ENCODE measurements around the gene OXCT1. TPM values are rescaled to one million over a fixed set of nuclear protein-coding genes. Genes with fewer than 3 reads are reported as not detected.
"Not testable (repeated sequence)": the region's sequence is repeated elsewhere in the genome, so short reads cannot be mapped to it uniquely, and the experiment has no call there.

The OXCT1 gene
- total RNA-seq, 1 donor from 2014 or later, result 44.6 TPM

DNA sequence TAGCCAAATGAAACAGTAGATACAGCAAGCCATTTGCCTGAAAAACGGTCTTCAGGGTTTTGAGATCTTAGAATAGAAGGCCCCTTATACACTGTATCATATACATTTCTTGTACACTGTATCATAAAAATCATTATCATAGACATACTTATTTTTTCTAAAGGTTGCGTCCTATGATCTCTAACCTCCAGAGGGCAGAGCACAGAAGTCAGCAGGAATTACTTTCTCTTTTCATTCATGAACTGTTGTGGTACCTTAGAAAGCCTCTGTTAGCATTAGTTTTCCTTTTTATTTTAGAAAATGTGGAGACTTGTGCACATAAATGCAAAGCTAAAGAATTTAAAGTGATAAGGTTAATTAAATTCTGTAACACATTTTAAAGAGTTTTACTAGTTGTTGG is 115.4 kb downstream of the OXCT1 start:
- Mint-ChIP-seq H3K27ac (ENCODE audit: unreplicated experiment) (no peak overlapping the region), H3K9me3 (ENCODE audit: low read depth) (no peaks in the 10 kb centered on the region), H3K4me3 (ENCODE audit: unreplicated experiment) (no peak overlapping the region), H3K4me1 (ENCODE audit: low read depth) (peaks cover 44% of the 10 kb centered on the region), H3K36me3 (ENCODE audit: low read depth) (peaks cover 15% of the 10 kb centered on the region), H3K27me3 (ENCODE audit: low read depth) (no peaks in the 10 kb centered on the region)
- TF ChIP-seq, protein P1, sequence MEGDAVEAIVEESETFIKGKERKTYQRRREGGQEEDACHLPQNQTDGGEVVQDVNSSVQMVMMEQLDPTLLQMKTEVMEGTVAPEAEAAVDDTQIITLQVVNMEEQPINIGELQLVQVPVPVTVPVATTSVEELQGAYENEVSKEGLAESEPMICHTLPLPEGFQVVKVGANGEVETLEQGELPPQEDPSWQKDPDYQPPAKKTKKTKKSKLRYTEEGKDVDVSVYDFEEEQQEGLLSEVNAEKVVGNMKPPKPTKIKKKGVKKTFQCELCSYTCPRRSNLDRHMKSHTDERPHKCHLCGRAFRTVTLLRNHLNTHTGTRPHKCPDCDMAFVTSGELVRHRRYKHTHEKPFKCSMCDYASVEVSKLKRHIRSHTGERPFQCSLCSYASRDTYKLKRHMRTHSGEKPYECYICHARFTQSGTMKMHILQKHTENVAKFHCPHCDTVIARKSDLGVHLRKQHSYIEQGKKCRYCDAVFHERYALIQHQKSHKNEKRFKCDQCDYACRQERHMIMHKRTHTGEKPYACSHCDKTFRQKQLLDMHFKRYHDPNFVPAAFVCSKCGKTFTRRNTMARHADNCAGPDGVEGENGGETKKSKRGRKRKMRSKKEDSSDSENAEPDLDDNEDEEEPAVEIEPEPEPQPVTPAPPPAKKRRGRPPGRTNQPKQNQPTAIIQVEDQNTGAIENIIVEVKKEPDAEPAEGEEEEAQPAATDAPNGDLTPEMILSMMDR (IDR thresholded peaks at IDR 0.05), result peak; percentile 38
- no peak for DNase-seq (ENCODE audit: low spot score)

DNA sequence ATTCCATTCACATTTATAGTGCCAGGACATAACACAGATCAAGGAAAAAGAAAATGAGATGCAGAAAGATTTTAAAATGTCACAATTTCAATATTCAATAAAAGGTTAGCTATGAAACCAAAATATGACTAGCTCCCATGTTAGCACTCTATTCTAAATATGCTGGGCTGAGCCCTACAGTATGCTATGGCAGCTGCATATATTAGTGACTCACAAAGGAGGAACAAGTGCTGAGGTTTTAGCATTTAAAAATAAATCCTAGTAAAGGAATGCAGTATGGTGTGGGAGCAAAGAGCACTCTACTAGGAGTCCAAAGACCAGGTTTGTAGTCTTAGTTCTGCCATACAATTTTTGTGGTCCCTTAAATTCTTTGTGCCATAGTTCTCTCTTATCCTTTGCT is 118.4 kb downstream of the OXCT1 start:
- H3K27me3 Mint-ChIP-seq (ENCODE audit: low read depth), result no peaks in the 10 kb centered on the region
- peaks cover 6% of the 10 kb centered on the region for H3K36me3 Mint-ChIP-seq (ENCODE audit: low read depth)
- TF ChIP-seq, protein P1 (IDR thresholded peaks at IDR 0.05), result no peak
- no peak overlapping the region for H3K4me3 Mint-ChIP-seq (ENCODE audit: unreplicated experiment)
- no peaks in the 10 kb centered on the region for H3K9me3 Mint-ChIP-seq (ENCODE audit: low read depth)
- DNase-seq (ENCODE audit: low spot score), result no peak
- no peak overlapping the region for H3K27ac Mint-ChIP-seq (ENCODE audit: unreplicated experiment)
- peaks cover 42% of the 10 kb centered on the region for H3K4me1 Mint-ChIP-seq (ENCODE audit: low read depth)

DNA sequence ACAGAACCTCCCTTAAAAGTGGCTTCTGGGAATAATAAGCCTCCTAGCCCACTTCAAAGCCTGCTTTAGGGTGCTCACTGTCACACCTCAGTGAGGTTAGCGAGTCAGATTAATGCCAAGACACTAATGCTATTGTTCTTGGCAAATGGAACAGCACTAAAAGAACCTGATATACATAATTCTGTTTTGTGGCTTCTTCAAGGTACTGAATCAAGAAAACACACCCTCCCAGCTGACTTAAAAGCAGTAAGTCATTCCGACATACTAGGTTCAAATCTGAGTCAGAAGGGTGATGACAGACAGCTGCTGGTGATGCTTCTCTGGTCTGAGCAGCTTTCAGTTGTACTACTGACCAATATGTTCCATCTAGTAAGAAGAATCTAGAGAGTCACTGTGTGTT is 121.6 kb downstream of the OXCT1 start:
- TF ChIP-seq, protein P1 (IDR thresholded peaks at IDR 0.05), result no peak
- H3K27ac Mint-ChIP-seq (ENCODE audit: unreplicated experiment), result peak overlapping the region; percentile 14
- H3K9me3 Mint-ChIP-seq (ENCODE audit: low read depth), result no peaks in the 10 kb centered on the region
- H3K27me3 Mint-ChIP-seq (ENCODE audit: low read depth), result no peaks in the 10 kb centered on the region
- H3K4me1 Mint-ChIP-seq (ENCODE audit: low read depth), result peaks cover 25% of the 10 kb centered on the region
- no peak for DNase-seq (ENCODE audit: low spot score)
- no peak overlapping the region for H3K4me3 Mint-ChIP-seq (ENCODE audit: unreplicated experiment)
- H3K36me3 Mint-ChIP-seq (ENCODE audit: low read depth), result peaks cover 11% of the 10 kb centered on the region

DNA sequence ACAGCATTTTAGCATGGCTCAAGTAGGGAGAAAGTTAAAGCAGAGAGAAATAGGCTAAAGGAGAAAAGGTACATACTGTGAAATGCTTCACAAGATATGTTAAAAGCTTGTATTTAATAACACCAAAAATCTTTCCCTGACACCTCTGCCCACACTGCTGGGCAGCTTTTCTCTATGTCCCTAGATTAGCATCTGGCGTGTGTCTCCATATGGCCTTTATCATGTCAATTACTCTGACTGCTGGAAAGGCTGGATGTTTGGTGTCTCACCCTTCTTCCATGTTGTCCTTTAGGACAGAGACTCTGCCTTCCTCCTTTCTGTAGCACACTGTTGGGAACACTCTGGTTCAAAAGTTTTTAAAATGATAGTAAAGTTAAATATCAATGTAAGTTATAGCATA is 122.5 kb downstream of the OXCT1 start:
- Mint-ChIP-seq H3K4me1 (ENCODE audit: low read depth) (peaks cover 16% of the 10 kb centered on the region), H3K27me3 (ENCODE audit: low read depth) (no peaks in the 10 kb centered on the region), H3K27ac (ENCODE audit: unreplicated experiment) (no peak overlapping the region), H3K36me3 (ENCODE audit: low read depth) (peaks cover 9% of the 10 kb centered on the region), H3K4me3 (ENCODE audit: unreplicated experiment) (no peak overlapping the region), H3K9me3 (ENCODE audit: low read depth) (no peaks in the 10 kb centered on the region)
- DNase-seq (ENCODE audit: low spot score), result no peak
- TF ChIP-seq, protein P1 (IDR thresholded peaks at IDR 0.05), result no peak

DNA sequence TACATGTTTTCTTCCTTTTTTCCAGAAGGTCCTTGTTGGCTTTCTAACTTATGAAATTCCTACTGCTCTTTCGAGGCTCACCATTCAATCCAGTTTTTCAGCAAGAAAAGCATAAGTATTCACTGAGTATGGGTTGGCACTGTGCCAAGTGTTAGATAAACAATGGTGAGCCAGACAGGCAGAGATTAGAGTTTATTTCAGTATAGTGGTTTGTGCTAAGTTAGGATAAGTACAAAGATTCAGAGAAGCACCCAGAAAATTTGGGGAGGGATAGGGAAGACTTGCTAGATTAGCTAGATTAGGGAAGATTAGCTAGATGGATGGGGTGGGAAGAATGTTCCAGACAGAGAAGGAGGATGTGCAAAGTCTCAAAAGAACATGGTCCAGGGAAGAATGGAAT is 122.9 kb downstream of the OXCT1 start:
- peaks cover 13% of the 10 kb centered on the region for H3K4me1 Mint-ChIP-seq (ENCODE audit: low read depth)
- no peak overlapping the region for H3K4me3 Mint-ChIP-seq (ENCODE audit: unreplicated experiment)
- no peaks in the 10 kb centered on the region for H3K9me3 Mint-ChIP-seq (ENCODE audit: low read depth)
- TF ChIP-seq, protein P1 (IDR thresholded peaks at IDR 0.05), result no peak
- H3K27ac Mint-ChIP-seq (ENCODE audit: unreplicated experiment), result no peak overlapping the region
- H3K27me3 Mint-ChIP-seq (ENCODE audit: low read depth), result no peaks in the 10 kb centered on the region
- no peak for DNase-seq (ENCODE audit: low spot score)
- peaks cover 9% of the 10 kb centered on the region for H3K36me3 Mint-ChIP-seq (ENCODE audit: low read depth)

DNA sequence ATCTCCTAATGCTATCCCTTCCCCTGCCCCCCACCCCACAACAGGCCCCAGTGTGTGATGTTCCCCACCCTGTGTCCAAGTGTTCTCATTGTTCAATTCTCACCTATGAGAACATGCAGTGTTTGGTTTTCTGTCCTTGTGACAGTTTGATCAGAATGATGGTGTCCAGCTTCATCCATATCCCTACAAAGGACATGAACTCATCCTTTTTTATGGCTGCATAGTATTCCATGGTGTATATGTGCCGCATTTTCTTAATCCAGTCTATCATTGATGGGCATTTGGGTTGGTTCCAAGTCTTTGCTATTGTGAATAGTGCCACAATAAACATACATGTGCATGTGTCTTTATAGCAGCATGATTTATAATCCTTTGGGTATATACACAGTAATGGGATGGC is 127.6 kb downstream of the OXCT1 start:
- H3K27me3 Mint-ChIP-seq (ENCODE audit: low read depth); H3K4me1 Mint-ChIP-seq (ENCODE audit: low read depth); H3K9me3 Mint-ChIP-seq (ENCODE audit: low read depth); DNase-seq (ENCODE audit: low spot score); H3K27ac Mint-ChIP-seq (ENCODE audit: unreplicated experiment); H3K4me3 Mint-ChIP-seq (ENCODE audit: unreplicated experiment): not testable (repeated sequence)
- H3K36me3 Mint-ChIP-seq (ENCODE audit: low read depth), result peaks cover 26% of the 10 kb centered on the region

All from chondrocyte (in vitro differentiated cells).